SK-N-SH (cell line): Measurements from ENCODE around the gene NCKAP5L. TPM values are rescaled to one million over a fixed set of nuclear protein-coding genes. Genes with fewer than 3 reads are reported as not detected.

Source experiments
- CTCF ChIA-PET: fragments of 300-600, 350-600 bp; formaldehyde crosslinking; extraction: SDS; loops from one replicate; lab custom pipeline; 2021; lab: Yijun Ruan, JAX
- POLR2A ChIA-PET: fragments of 350-600 bp; sonication (Branson Sonifier 250); formaldehyde crosslinking; extraction: SDS; loops from one replicate; lab custom pipeline; 2020; ENCODE audit warnings: antibody characterized with exemption, inconsistent platforms; lab: Yijun Ruan, JAX
- DNase-seq: peaks from one replicate; pipeline ENCODE4 v3.0.0; 2012
- H2AFZ ChIP-seq: fragments of 200-600 bp; sonication (generic); 2 replicates; pipeline ENCODE4 v1.8.1; 2016; ENCODE audit warnings: antibody characterized with exemption, mild to moderate bottlenecking, low read depth
- H3F3A ChIP-seq: fragments of 200-600 bp; sonication (generic); replicated peaks from 2 replicates; pipeline ENCODE3; 2016; ENCODE audit warnings: antibody characterized with exemption, mild to moderate bottlenecking; ENCODE audit not compliant: insufficient read depth
- H3K27ac ChIP-seq, 2 experiments: fragments of 200-500 bp in 1 of 2; fragments of 200-600 bp in 1 of 2; sonication (Bioruptor generic) in 1 of 2; sonication (generic), shearing (Covaris generic) in 1 of 2; 2 replicates each; pipeline versions ENCODE4 v1.5.1 to v1.6.1; 2014 to 2016; ENCODE audit warnings: low read depth in 2 of 2, inconsistent platforms in 1 of 2, low read length in 1 of 2, mild to moderate bottlenecking in 1 of 2, mixed read lengths in 1 of 2
- H3K27me3 ChIP-seq: fragments of 200-600 bp; sonication (generic), shearing (Covaris generic); 2 replicates; pipeline ENCODE4 v1.6.1; 2016; ENCODE audit warnings: mixed run types; ENCODE audit not compliant: insufficient read depth
- H3K36me3 ChIP-seq, 2 experiments: fragments of 200-500 bp in 1 of 2; fragments of 200-600 bp in 1 of 2; sonication (Bioruptor generic) in 1 of 2; sonication (generic) in 1 of 2; replicated peaks in 1 of 2; 2 replicates each; pipeline versions ENCODE3 to v1.5.1; 2014 to 2016; ENCODE audit warnings: low read length in 1 of 2, mild to moderate bottlenecking in 1 of 2; ENCODE audit not compliant: insufficient read depth in 2 of 2, control insufficient read depth in 1 of 2
- H3K4me1 ChIP-seq, 2 experiments: fragments of 200-500 bp in 1 of 2; fragments of 200-600 bp in 1 of 2; sonication (Bioruptor generic) in 1 of 2; sonication (generic), shearing (Covaris generic) in 1 of 2; 2 replicates each; pipeline versions ENCODE4 v1.5.1 to v1.6.1; 2014 to 2016; ENCODE audit warnings: low read depth in 1 of 2, low read length in 1 of 2, mixed run types in 1 of 2; ENCODE audit not compliant: insufficient read depth in 2 of 2, control insufficient read depth in 1 of 2
- H3K4me2 ChIP-seq: fragments of 200-600 bp; sonication (generic), shearing (Covaris generic); 2 replicates; pipeline ENCODE4 v1.6.1; 2017; ENCODE audit warnings: mixed run types
- H3K4me3 ChIP-seq, 2 experiments: fragments of 200-500 bp in 1 of 2; fragments of 200-600 bp in 1 of 2; sonication (Bioruptor generic) in 1 of 2; sonication (generic), shearing (Covaris generic) in 1 of 2; 2 replicates each; pipeline versions ENCODE4 v1.5.1 to v1.8.1; 2014 to 2016; ENCODE audit warnings: low read depth in 2 of 2, inconsistent platforms in 1 of 2, low read length in 1 of 2, mild to moderate bottlenecking in 1 of 2, mixed read lengths in 1 of 2, moderate library complexity in 1 of 2
- H3K79me2 ChIP-seq: fragments of 200-600 bp; sonication (generic); 2 replicates; pipeline ENCODE4 v1.8.1; 2017; ENCODE audit warnings: mild to moderate bottlenecking; ENCODE audit not compliant: insufficient read depth
- H3K9ac ChIP-seq: fragments of 200-600 bp; sonication (generic); 2 replicates; pipeline ENCODE4 v1.6.1; 2017; ENCODE audit warnings: mixed run types
- H3K9me2 ChIP-seq: fragments of 200-600 bp; sonication (generic); 2 replicates; pipeline ENCODE4 v1.6.1; 2017; ENCODE audit warnings: mixed run types
- H3K9me3 ChIP-seq: fragments of 200-600 bp; sonication (generic); 2 replicates; pipeline ENCODE4 v1.6.1; 2017; ENCODE audit warnings: mixed run types, mild to moderate bottlenecking, moderate library complexity
- H4K20me1 ChIP-seq: fragments of 200-600 bp; sonication (generic); 2 replicates; pipeline ENCODE4 v1.6.1; 2017; ENCODE audit warnings: mild to moderate bottlenecking, mixed run types; ENCODE audit not compliant: insufficient read depth
- ELF1 ChIP-seq: IDR thresholded peaks from 2 replicates; pipeline ENCODE4 v1.4.0; 2012
- EZH2phosphoT487 ChIP-seq: fragments of 200-600 bp; sonication (generic); IDR thresholded peaks from 2 replicates; pipeline ENCODE4 v1.6.1; 2017; ENCODE audit warnings: low read depth, mixed run types, mild to moderate bottlenecking, antibody characterized with exemption, moderate library complexity, borderline replicate concordance
- FOXJ3 ChIP-seq: sonication (generic); formaldehyde crosslinking; IDR thresholded peaks from 2 replicates; pipeline ENCODE4 v1.5.1; 2020; ENCODE audit warnings: mild to moderate bottlenecking, missing genetic modification reagents
- GATA2 ChIP-seq: sonication (generic); formaldehyde crosslinking; IDR thresholded peaks from 2 replicates; pipeline ENCODE4 v1.5.0; 2020; ENCODE audit warnings: mild to moderate bottlenecking, missing genetic modification reagents
- JUND ChIP-seq: IDR thresholded peaks from 2 replicates; pipeline ENCODE4 v1.4.0; 2012
- MAX ChIP-seq: IDR thresholded peaks from 2 replicates; pipeline ENCODE4 v1.4.0; 2012; ENCODE audit warnings: low read depth
- MXI1 ChIP-seq: IDR thresholded peaks from 2 replicates; pipeline ENCODE4 v1.6.1; 2012; ENCODE audit warnings: mild to moderate bottlenecking, low read depth, low read length, improper control_type of control experiment
- NFIC ChIP-seq: IDR thresholded peaks from 2 replicates; pipeline ENCODE4 v1.4.0; 2012; ENCODE audit warnings: borderline replicate concordance
- NRF1 ChIP-seq: IDR thresholded peaks from 2 replicates; pipeline ENCODE4 v1.6.1; 2012; ENCODE audit warnings: low read depth, mild to moderate bottlenecking, low read length
- RCOR1 ChIP-seq: fragments of 150-350 bp; IDR thresholded peaks from 2 replicates; pipeline ENCODE4 v1.6.1; 2017; ENCODE audit warnings: antibody characterized with exemption, low read length
- SMC3 ChIP-seq: IDR thresholded peaks from 2 replicates; pipeline ENCODE4 v1.6.1; 2012; ENCODE audit warnings: low read depth, low read length, improper control_type of control experiment
- YY1 ChIP-seq: IDR thresholded peaks from 2 replicates; pipeline ENCODE4 v1.4.0; 2012; ENCODE audit warnings: low read depth, mild to moderate bottlenecking
- WGBS: methylation state at CpG from one replicate; pipeline ENCODE4 v1.1.6; 2017; ENCODE audit warnings: low lambda C conversion rate; 5-methylcytosine and 5-hydroxymethylcytosine counted together
- polyA plus RNA-seq, 3 experiments: library from polyadenylated mRNA; depleted of rRNA; stranded (reverse); fragments of >200 nt; gene quantifications; 2 replicates each; pipeline ENCODE4 v1.2.3, GENCODE V29; 2012

Gene NCKAP5L
- polyA plus RNA-seq, 1 of the 3 experiments (the other 2 are of a cell fraction) = 8.9 TPM

DNA sequence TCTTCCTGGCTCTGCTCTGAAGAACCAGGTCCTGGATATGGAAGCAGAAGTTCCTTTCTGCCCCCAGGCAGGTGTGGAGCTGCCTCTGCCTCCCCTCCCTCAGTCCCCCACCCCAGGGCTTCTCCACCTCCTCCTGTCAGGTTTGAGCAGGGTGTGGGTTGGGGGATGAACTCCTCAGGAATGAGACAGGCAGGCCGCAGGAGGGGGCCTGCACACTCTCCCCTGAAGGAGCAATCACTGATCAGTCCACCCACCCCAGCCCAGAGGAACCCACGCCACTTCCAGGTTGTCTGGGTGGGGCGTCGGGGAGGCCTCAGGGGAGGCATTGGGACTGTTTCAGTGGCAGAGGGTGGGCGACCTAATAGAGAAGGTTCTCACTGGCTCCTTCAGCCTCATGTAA, 48.9 kb upstream of the NCKAP5L start (continued):
- TF ChIP-seq GATA2 (CRISPR knock-in tag) = no peak
- TF ChIP-seq YY1 = no peak
- no peak for TF ChIP-seq MXI1
- no peak for TF ChIP-seq ELF1
- no peak for TF ChIP-seq RCOR1
- TF ChIP-seq NRF1 = no peak
- TF ChIP-seq NFIC = no peak

GRCh38 chr12:49876070-49876469, 47.9 kb upstream of the NCKAP5L start:
- TF ChIP-seq FOXJ3 (CRISPR knock-in tag) = no peak
- TF ChIP-seq EZH2phosphoT487 = no peak
- no peak for TF ChIP-seq JUND
- no peak for TF ChIP-seq RCOR1
- WGBS = 91% methylated on average over 3 of the region's 3 CpGs
- Histone ChIP-seq H3K9ac (no peak overlapping the region), H3K27ac (no peak overlapping the region), H3K79me2 (no peaks in the 10 kb centered on the region), H2AFZ (no peak overlapping the region), H3K4me2 (no peak overlapping the region), H3K36me3 (no peaks in the 10 kb centered on the region), H3K9me3 (no peaks in the 10 kb centered on the region), H3K4me1 (peaks cover 15 to 33% of the 10 kb centered on the region in 2 experiments), H3K27me3 (no peaks in the 10 kb centered on the region), H3F3A (peaks cover 16% of the 10 kb centered on the region), H3K9me2 (no peaks in the 10 kb centered on the region), H3K4me3 (no peak overlapping the region), H4K20me1 (no peaks in the 10 kb centered on the region)
- no peak for DNase-seq
- ChIA-PET CTCF (interaction anchor here (1.6 kb wide), 1 partner anchor 9 kb away, joined by 7 read pairs; no protein-coding TSS in a partner anchor), POLR2A (no interaction called here)

GRCh38 chr12:49875115-49875720, 47.0 kb upstream of the NCKAP5L start:
- ChIA-PET POLR2A (no interaction called here), CTCF (interaction anchor here (2.5 to 14.1 kb wide), 3 partner anchors 71 to 180 kb away, joined by 10 to 312 read pairs (median 18); partner anchors contain the start of gene AQP6)
- no peak overlapping the region for H3K4me3 ChIP-seq
- no peak overlapping the region for H3K9ac ChIP-seq
- DNase-seq = no peak
- H3K4me2 ChIP-seq = no peak overlapping the region
- WGBS = 91% methylated on average over 9 of the region's 9 CpGs
- H3K9me2 ChIP-seq = no peaks in the 10 kb centered on the region
- H3K27me3 ChIP-seq = no peaks in the 10 kb centered on the region
- no peaks in the 10 kb centered on the region for H3K36me3 ChIP-seq
- no peaks in the 10 kb centered on the region for H3K79me2 ChIP-seq
- no peak overlapping the region for H3K27ac ChIP-seq
- no peak overlapping the region for H2AFZ ChIP-seq
- H3K9me3 ChIP-seq = no peaks in the 10 kb centered on the region
- H4K20me1 ChIP-seq = no peaks in the 10 kb centered on the region
- TF ChIP-seq MAX (no peak), SMC3 (no peak)
- peaks cover 16 to 42% of the 10 kb centered on the region in 2 experiments for H3K4me1 ChIP-seq
- H3F3A ChIP-seq = peaks cover 15% of the 10 kb centered on the region
